ENCODE data around the gene UBALD2. TPM values are rescaled to one million over a fixed set of nuclear protein-coding genes. Genes with fewer than 3 reads are reported as not detected.
A peak's percentile ranks its signal among the peaks of the same experiment; 100 is the strongest.

UBALD2 gene
- total and polyA plus RNA-seq, 2 of the 13 experiments (the other 11 are each of a cell fraction or from before 2014, with no cell fraction given): 3.3 to 89.7 TPM

GRCh38 chr17:76246080-76247066 lies 18.8 kb upstream of the UBALD2 start (continued):
- TF ChIP-seq ZNF749 (CRISPR knock-in tag; IDR thresholded peaks at IDR 0.05; ENCODE audit: borderline replicate concordance) (no peak), ZNF558 (CRISPR knock-in tag; IDR thresholded peaks at IDR 0.05; ENCODE audit: borderline replicate concordance) (no peak), HNF4G (IDR thresholded peaks at IDR 0.05; ENCODE audit: borderline replicate concordance, low read depth, low read length) (no peak), HNF4G (CRISPR knock-in tag; IDR thresholded peaks at IDR 0.05; ENCODE audit: borderline replicate concordance, low read depth) (no peak; the same call in 1 of the 2 replicates), TOE1 (CRISPR knock-in tag; IDR thresholded peaks at IDR 0.05) (no peak), MAFK (conservative IDR thresholded peaks at IDR 0.05 in 1 of 2, IDR thresholded peaks at IDR 0.05 in 1 of 2; ENCODE audit: low read length in 2 of 2) (peak in 1 of 2 experiments; percentile 38; a peak in 2 of 4 replicates), MIER3 (CRISPR knock-in tag; IDR thresholded peaks at IDR 0.05; ENCODE audit: borderline replicate concordance) (no peak), SMYD3 (CRISPR knock-in tag; IDR thresholded peaks at IDR 0.05) (no peak), FOSL1 (CRISPR knock-in tag; IDR thresholded peaks at IDR 0.05; ENCODE audit: borderline replicate concordance) (no peak), ZNF30 (CRISPR knock-in tag; IDR thresholded peaks at IDR 0.05) (0 out of 2 replicates have a peak, but pooled peaks have one; percentile 3), MAZ (IDR thresholded peaks at IDR 0.05; ENCODE audit: borderline replicate concordance, low read depth, low read length) (peak; percentile 25; the same call in 1 of the 2 replicates), MAZ (CRISPR knock-in tag; IDR thresholded peaks at IDR 0.05; ENCODE audit: low read depth) (no peak), ZNF703 (CRISPR knock-in tag; IDR thresholded peaks at IDR 0.05; ENCODE audit: borderline replicate concordance) (no peak), GFI1 (CRISPR knock-in tag; IDR thresholded peaks at IDR 0.05; ENCODE audit: borderline replicate concordance) (no peak), RFX5 (IDR thresholded peaks at IDR 0.05; ENCODE audit: low read depth, low read length) (no peak), ZNF776 (CRISPR knock-in tag; IDR thresholded peaks at IDR 0.05) (no peak), JARID2 (CRISPR knock-in tag; IDR thresholded peaks at IDR 0.05; ENCODE audit: insufficient replicate concordance) (no peak), CBX5 (CRISPR knock-in tag; IDR thresholded peaks at IDR 0.05; ENCODE audit: borderline replicate concordance) (no peak), SNAPC5 (CRISPR knock-in tag; IDR thresholded peaks at IDR 0.05; ENCODE audit: borderline replicate concordance) (no peak), ZNF260 (CRISPR knock-in tag; IDR thresholded peaks at IDR 0.05; ENCODE audit: borderline replicate concordance, low read depth) (no peak), ZXDC (CRISPR knock-in tag; IDR thresholded peaks at IDR 0.05) (no peak), NFIC (IDR thresholded peaks at IDR 0.05; ENCODE audit: low read length) (no peak), ZNF563 (CRISPR knock-in tag; IDR thresholded peaks at IDR 0.05) (peak; percentile 12; the same call in 1 of the 2 replicates), ZNF670 (CRISPR knock-in tag; IDR thresholded peaks at IDR 0.05; ENCODE audit: borderline replicate concordance) (no peak), ATF7-NPFF (CRISPR knock-in tag; IDR thresholded peaks at IDR 0.05; ENCODE audit: low read depth) (no peak)

Data from HepG2 (cell line).